ENCODE measurements around the gene BRSK1. TPM values are rescaled to one million over a fixed set of nuclear protein-coding genes. Genes with fewer than 3 reads are reported as not detected.

The BRSK1 gene
- total and polyA plus RNA-seq, 2 of the 8 experiments (the other 6 are each of a cell fraction or from before 2014, with no cell fraction given) = 27.6 to 32.7 TPM

DNA sequence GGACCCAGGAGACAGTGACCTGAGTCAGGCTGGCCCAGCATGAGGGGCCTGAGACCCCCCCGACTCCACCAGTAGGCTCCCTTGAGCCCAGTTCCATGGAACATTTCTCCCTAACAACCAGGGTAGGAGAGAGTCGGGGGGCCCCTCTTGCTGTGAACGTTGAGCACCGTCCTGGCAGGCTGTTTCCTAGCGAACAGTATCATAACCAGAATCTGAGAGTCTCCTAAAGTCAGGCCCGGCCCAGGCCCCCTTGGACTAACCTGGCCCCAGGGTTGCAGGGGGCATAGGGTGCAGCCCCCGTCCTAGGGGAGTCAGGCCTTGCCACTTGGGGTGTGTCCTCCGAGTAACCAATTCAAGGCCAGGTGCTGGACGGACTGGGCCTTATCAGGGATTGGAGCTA lies 27.6 kb downstream of the BRSK1 start:
- H3K4me1 ChIP-seq (replicated peaks in 1 of 4; ENCODE audit: control insufficient read depth in 3 of 4, insufficient read depth in 4 of 4, low read length in 3 of 4) = no peaks in the 10 kb centered on the region
- no peak overlapping the region for H3K23ac ChIP-seq (ENCODE audit: insufficient read length)
- H3K79me1 ChIP-seq (ENCODE audit: low read depth, low read length) = no peaks in the 10 kb centered on the region
- no peak overlapping the region for H2BK12ac ChIP-seq (ENCODE audit: low read depth, low read length)
- H3K56ac ChIP-seq (replicated peaks; ENCODE audit: insufficient read length, low read depth, low read length) = no peak overlapping the region
- H2AFZ ChIP-seq (ENCODE audit: low read length) = no peak overlapping the region
- no peak overlapping the region for H4K5ac ChIP-seq (ENCODE audit: insufficient read length, low read depth, low read length)
- no peak for TF ChIP-seq RNF2 (IDR thresholded peaks at IDR 0.05; ENCODE audit: borderline replicate concordance, low read depth, low read length, missing control alignments, poor library complexity, severe bottlenecking)
- TF ChIP-seq POLR2AphosphoS5 (IDR thresholded peaks at IDR 0.05; ENCODE audit: low read depth, low read length) = 0 out of 2 replicates have a peak, but pooled peaks have one; percentile 51
- H3K18ac ChIP-seq (ENCODE audit: extremely low read depth, low read length) = no peak overlapping the region
- no peak overlapping the region for H2BK15ac ChIP-seq (ENCODE audit: low read length)
- H2BK5ac ChIP-seq (ENCODE audit: low read depth, low read length) = no peak overlapping the region
- DNase-seq (ENCODE audit: low read depth in 1 of 2, low spot score in 2 of 2) (no peak), FAIRE-seq (no peak)
- no peak overlapping the region for H3K4me3 ChIP-seq (ENCODE audit: extremely low read depth in 1 of 4, insufficient read depth in 2 of 4, low read depth in 3 of 4, low read length in 4 of 4)
- ChIA-PET POLR2A (ENCODE audit: partially characterized antibody) (interaction anchor here (0.6 to 4.4 kb wide), 9 partner anchors 9 to 157 kb away, joined by 3 to 32 read pairs (median 5); partner anchors contain the start of genes RPL28 and TMEM238), CTCF (ENCODE audit: partially characterized antibody) (interaction anchor here (0.6 to 5.1 kb wide), 6 partner anchors 9 to 51 kb away, joined by 3 to 33 read pairs (median 4); no protein-coding TSS in a partner anchor)
- no peak overlapping the region for H3K4me2 ChIP-seq (ENCODE audit: insufficient read depth in 1 of 2, low read depth in 2 of 2, low read length in 2 of 2)
- H3K79me2 ChIP-seq (ENCODE audit: control insufficient read depth in 1 of 2, insufficient read depth in 2 of 2, low read length in 2 of 2) = no peaks in the 10 kb centered on the region
- H3K23me2 ChIP-seq (ENCODE audit: low read depth, low read length) = no peaks in the 10 kb centered on the region
- H2BK120ac ChIP-seq (replicated peaks; ENCODE audit: low read depth, low read length) = no peak overlapping the region
- H3K36me3 ChIP-seq (ENCODE audit: control insufficient read depth in 2 of 4, insufficient read depth in 4 of 4, low read length in 3 of 4) = peaks cover 13 to 26% (median 22%) of the 10 kb centered on the region in 4 experiments
- H3K9me3 ChIP-seq (ENCODE audit: insufficient read depth in 2 of 2, low read depth in 1 of 2, low read length in 1 of 2) = no peaks in the 10 kb centered on the region
- no peaks in the 10 kb centered on the region for H3K27me3 ChIP-seq (replicated peaks in 1 of 4; ENCODE audit: control insufficient read depth in 3 of 4, extremely low read depth in 1 of 4, insufficient read depth in 3 of 4, low read length in 3 of 4)
- 96% methylated on average over 9 of the region's 9 CpGs; no CpG with 5 or more reads in 1 of the 2 experiments for WGBS, 2 experiments (ENCODE audit: extremely low coverage in 1 of 2, insufficient coverage in 1 of 2, insufficient read length in 1 of 2, insufficient replicate concordance in 2 of 2, low coverage in 1 of 2, low lambda C conversion rate in 2 of 2, missing lambda C conversion rate in 1 of 2)
- H3K27ac ChIP-seq (ENCODE audit: low read depth, low read length) = no peak overlapping the region
- no peak overlapping the region for H3K9ac ChIP-seq (replicated peaks in 1 of 4; ENCODE audit: extremely low read depth in 1 of 4, low read depth in 3 of 4, low read length in 3 of 4)
- no peak overlapping the region for H4K8ac ChIP-seq (ENCODE audit: extremely low read depth, insufficient read depth, low read length)
- no peak overlapping the region for H3K4ac ChIP-seq (replicated peaks; ENCODE audit: insufficient read length, low read depth, low read length)
- no peak overlapping the region for H2BK20ac ChIP-seq (ENCODE audit: low read length)
- no peak overlapping the region for H3K14ac ChIP-seq (ENCODE audit: insufficient read length)
- no peak overlapping the region for H4K91ac ChIP-seq (replicated peaks; ENCODE audit: insufficient read length, low read length)
- H4K20me1 ChIP-seq (replicated peaks in 1 of 2; ENCODE audit: control insufficient read depth in 1 of 2, insufficient read depth in 2 of 2, low read length in 2 of 2) = no peaks in the 10 kb centered on the region
- H2AK5ac ChIP-seq (ENCODE audit: low read depth, low read length) = no peak overlapping the region
